ENCODE results near the gene MED26.

The MED26 gene

GRCh38 chr19:16588824-16589577 is 39.0 kb downstream of the MED26 start:
- no peak for DNase-seq (ENCODE audit: low read depth in 2 of 2)

DNA sequence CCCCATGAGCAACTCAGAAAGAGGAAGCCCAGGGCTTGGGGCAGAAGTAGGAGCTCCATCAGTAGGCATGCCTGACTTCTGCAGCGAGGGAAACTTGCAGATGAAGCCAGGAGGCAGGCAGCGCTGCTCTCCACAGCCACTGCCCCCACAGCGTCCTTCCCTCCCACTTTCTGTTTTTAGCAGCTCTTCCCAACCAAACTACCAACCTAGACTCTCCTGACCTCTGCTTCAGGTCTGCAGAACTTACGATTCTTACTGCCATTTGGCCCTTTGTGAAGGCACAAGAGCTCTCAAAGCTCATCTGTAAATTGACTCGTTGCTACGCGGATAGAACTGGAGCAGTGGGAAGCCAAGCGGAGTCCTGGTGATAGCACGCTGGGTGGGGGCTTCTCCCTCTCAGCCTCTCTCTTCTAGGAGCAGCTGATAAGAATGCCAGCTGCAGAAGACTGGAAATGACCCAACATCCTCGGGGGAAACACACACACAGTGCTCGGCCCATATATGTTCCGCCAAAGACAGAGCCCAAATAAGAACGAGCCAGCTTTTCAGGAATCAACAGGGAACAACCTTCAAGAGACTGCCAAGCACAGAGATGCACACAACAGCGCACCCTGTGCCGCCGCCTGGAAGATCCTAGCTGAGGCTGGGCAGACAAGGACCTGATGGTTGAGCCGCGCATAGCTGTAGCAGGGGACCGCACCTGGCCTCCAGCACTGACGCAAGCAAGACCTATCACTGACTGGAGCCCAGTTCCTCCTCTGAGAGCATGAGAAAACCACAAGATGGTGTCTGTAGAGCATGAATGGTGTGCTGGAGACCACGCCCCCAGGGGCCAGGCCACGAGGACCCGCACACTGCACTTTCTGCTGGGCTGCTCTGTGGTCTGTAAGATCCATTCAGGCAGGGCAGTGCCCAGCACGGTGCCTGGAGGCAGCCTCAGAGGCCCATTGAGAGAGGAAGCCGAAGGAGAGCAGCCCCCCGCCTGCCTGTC is 39.9 kb downstream of the MED26 start:
- peak; percentile 49 to 58 for DNase-seq (ENCODE audit: low read depth in 2 of 2)

DNA sequence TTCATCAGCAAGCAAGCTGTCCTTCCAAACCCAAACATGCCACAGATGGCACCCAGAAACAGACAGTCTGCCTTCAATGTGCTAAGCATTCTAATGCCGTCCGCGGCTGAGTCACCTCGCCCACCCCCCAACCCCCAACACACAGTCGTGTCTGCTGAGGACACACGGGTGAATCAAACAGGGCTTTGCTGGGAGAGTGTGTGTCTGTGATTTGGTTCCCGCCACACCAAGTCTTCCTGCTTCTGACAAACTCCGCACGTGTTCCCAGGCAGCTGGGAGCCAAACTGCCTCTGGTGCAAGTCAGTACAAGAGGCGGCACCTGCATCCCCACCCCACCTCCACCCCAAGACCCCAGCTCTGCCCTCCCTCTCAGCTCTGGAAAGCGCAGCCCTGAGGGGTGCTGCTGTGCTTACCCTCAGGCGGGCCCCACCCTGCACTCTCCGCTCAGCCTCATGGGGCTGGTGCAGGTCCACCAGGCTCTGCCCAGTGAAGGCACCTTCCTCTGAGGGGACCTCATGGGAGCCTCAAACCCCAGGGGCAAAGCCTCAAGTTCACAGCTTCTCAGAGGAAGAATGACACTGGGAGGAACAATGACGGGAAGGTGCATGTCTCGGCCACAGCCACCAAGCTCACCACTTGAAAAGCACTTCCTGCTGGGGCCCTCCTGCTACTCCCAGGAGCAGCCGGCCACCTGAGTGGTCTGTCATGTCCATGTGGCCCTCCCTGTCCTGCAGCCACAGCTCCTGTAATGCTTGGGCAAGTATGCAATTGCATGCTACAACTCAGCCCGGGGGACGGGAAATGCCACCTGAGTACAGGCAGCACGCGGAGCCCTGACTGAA is 40.8 kb downstream of the MED26 start:
- DNase-seq (ENCODE audit: low read depth in 2 of 2) = peak in 1 of 2 donors; percentile 38

DNA sequence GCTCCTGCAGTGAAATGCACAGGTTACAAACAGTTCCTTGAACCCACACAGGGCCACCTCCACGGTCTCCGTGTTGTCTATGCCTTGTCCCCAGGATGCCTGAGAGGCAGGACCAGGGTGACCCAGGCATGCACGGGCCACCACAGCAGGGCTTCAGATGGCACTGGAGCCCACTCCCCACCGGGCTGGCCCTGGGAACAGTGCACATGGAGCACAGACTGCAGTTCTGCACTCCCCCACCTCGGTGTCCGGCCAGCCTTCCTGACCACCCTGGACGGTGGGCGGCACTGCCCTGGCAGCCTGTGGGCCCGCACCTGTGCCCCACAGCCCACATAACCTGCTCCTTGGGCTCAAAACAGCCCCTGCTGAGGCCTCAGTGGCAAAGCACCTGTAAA is 41.5 kb downstream of the MED26 start:
- no peak for DNase-seq (ENCODE audit: low read depth in 2 of 2)

DNA sequence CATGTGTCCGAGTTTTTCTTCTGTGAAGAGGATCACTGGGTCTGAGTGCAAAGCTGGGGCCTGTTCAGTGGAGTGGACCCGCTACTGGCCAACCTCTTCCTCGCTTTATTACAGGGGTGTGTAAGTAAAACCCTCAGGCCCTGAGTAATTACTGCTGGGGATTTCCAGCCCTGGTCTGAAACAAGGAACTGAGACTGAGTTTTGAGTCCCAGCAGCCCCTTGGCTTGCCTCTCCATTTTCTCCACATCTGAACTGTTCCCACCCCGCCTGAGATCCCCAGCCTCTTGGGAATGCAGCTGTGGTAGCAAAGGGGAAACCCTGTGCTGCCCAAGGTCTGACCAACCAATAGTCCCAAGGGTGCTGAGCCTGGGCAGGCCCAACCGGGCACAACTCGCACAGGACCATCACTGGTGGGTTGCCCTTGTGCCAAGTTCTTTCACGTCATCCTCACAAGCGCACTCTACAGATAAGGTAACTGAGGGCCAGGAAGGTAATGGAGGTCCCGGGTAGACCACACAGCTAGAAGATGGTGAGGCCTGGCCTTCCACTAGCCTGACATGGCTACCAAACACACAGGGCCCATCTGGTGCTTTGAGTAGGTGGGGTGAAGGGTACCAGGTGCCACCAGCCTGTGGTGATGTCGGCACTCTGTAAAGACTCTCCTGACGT is 42.1 kb downstream of the MED26 start:
- DNase-seq (ENCODE audit: low read depth in 2 of 2) = no peak

DNA sequence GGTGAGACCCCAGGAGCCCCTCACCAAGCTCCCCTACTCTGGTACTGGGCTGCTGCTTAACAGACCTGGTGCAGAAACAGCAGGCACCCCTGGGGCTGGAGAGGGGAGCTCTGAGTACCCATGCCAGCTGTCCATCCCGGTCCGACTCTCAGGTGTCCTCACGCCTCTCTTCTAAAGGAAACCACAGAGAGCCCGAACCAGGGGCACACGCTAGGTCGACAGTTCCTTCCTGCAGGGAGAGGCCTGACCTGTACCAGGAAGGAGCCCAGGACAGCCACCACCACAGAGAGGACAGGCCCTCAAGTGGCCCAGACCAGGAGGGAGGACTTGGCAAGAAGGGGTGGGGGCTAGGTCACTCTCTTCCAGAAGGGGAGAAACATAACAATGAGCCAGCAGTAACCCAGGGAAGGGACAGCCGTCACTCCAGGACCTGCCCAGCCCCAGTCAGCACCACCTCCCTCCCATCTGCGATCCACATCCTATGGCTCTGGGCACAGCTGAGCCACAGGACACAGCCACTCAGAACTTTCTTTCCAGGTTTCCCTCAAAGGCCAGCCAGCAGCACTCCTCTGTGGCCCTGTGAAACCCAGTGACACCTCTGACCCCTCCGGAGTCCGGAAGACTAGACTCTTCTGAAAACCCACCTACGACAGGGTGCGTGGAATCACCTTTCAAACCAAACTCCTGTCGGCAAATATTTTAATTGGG is 42.8 kb downstream of the MED26 start:
- DNase-seq (ENCODE audit: low read depth in 2 of 2) = no peak

DNA sequence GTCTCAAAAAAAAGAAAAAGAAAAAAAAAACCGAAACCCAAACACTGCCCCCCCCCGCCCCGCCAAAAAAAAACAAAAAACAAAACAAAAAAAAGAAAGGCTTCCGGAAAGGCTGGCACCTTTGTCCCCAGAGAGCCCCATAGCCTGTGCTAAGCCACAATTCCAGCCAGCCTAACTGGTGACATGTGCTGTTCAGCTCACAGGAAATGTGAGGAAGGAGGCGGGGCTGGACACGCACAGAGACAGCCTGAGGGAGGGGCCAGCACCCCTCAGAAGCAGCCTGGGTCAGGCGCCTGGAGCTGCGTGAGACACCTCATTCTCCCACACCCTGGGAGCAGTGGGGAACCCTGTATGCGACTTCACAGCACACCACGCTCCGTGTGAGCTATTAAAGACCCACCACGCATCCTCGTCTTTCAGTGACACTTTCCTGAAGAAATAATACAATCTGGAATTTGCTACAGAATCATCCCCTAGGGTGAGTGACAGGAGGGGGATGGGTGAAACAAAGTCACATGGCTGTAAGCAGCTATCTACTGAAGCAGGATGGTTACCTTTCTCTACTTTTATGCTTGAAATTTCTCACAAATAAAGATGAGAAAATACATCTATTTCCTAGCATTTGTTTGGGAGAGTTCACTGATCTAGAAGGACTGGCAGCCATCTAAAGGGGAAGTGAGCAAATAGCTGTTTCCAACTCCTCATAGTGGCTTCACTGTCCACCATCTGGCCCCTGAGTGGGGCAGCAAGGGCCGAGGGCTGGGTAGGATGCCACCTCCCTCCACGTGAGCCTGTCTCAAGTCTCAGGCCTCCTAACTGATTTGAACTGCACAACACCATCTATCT is 43.5 kb downstream of the MED26 start:
- peak; percentile 79 to 80 for DNase-seq (ENCODE audit: low read depth in 2 of 2)

DNA sequence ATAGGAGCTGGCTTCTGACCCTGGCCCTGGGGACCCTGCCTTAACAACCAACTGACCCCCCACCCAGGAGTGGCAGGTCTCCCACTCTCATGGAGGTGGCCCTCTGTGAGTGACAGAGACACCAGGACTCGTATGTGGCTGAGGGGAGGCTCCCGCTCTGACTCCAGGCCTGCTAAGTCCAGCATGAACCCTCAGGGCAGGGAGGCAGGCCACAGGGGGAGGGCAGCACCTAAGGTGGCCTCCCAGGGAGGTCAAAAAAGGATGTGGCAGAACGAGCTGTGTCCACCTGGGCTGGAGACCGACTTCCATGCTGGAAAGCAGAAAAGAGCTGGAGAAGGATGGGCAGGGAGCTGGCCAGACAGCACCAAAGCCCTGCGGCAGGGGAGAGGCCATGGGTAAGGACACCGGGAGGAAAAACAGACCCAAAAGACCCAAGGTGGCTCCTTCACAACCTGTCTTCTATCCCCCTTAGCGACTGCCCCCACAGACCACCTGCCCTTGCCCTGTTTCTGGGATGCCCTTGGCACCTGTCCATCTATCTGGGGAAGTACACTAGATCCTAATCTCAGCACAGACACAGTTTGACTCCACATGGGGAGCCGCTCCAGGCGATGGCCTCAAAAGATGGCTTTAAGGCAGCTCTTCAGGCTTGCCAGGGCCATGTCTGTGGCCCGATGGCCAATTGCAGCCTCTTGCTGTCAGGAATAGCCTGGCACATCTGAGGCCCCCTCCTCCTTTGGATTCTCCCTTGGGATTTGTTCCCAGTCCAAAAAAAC is 45.3 kb downstream of the MED26 start:
- no peak for DNase-seq (ENCODE audit: low read depth in 2 of 2)

GRCh38 chr19:16581971-16582343 is 46.0 kb downstream of the MED26 start:
- no peak for DNase-seq (ENCODE audit: low read depth in 2 of 2)

DNA sequence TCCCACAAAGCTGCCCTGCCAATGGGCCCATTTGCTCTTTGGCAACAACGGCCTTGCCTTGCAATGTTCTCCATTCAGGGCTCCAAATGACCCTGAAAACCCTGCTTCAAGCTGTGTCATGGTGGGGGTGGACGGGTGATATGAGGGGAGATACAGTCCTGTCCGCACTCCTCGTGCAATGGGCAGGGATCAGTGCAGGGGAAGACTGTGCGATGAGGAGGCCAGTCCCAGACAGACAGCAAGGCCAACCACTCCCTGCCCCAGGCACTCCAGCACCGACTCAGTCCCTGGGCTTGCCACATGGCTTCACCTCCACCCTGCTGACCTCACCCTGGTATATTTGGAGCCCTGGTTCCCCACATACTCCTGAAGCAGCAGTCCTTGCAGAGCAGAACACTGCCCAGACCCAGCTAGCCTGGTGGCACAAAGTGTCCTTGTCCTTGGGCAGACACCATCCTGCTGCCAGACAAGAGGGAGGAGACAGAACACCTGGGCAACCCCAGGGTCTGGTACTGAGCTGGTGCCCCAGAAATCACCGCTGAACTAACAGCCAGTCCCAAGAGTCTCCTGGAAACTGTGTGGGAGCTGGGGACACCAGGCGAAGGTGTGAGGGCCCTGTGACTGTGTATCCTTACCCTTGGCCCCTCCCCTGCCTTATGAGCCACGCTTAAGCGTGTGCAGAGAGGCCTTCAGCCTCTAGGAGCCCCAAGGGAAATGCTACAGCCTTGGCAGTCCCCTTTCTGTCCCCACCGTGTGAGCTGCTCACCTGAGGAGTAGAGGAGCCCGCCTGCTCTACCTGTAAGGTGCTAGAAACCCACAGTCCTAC is 46.6 kb downstream of the MED26 start:
- DNase-seq (ENCODE audit: low read depth in 2 of 2) = no peak

DNA sequence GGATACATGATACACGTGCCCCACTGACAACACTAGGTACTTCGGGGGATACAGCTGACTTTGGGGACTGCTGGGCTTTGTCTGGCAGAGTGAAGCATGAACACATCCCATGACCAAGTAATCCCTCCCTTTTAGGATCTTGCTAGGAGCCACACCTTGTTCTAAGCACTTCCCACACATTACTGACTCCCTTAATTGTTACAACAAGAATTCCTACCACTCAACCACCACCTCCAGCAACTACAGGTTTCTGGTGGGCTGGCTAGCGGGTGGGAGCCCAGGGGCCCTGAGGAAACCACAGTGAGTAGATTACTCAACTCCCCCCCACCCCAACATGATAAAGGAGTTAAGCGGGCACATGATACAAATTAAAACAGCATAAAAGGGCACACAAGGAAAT is 48.6 kb downstream of the MED26 start:
- no peak for DNase-seq (ENCODE audit: low read depth in 2 of 2)

- DNase-seq (ENCODE audit: low read depth in 2 of 2) = no peak
Observed at GRCh38 chr19:16577531-16577985, 50.4 kb downstream of the MED26 start.

- no peak for DNase-seq (ENCODE audit: low read depth in 2 of 2)
Observed at GRCh38 chr19:16576690-16577530, 51.1 kb downstream of the MED26 start.

DNA sequence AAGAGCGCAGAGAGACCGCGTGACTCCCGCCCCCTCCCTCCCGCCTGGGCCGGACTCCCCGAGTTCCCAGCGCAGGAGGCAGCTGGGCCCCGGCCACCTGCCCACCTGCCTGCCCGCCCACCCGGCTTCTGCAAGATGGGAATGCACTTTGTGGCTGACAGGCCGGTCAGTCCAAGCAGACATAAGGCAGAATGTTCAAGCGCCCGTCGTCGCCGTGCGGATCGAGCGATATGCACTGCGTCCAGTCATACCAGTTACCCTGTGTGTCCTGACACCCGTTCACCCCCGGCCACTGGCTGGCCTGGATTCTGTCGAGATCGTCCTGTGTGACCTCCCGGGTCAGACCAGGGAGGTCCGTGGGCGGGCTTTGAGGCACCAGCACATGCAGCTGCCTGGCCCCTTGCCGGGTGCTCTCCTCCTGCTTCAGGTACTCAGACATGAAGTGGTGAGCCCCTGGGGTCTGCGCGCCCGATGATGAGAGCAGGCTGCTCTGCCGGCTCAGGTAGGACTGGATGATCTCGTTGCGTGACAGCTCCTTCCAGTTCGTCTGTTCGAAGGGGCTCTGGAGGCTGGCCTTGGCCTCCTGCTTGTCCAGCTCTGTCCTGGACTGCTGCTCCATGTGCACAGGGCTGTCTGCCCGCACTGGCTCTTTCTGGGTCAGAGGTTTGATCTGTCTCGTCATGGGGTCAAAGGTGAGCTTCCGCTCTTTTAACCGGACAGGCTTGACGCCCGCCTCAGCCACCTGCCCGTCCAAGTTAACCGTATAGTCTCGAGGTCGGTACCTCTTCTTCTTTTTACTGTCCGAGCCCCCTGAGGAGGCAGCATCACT is 51.9 kb downstream of the MED26 start:
- no peak for DNase-seq (ENCODE audit: low read depth in 2 of 2)

- DNase-seq (ENCODE audit: low read depth in 2 of 2) = no peak
Observed at GRCh38 chr19:16575282-16575681, 52.7 kb downstream of the MED26 start.

GRCh38 chr19:16573925-16574324 is 54.1 kb downstream of the MED26 start:
- DNase-seq (ENCODE audit: low read depth in 2 of 2) = no peak

Measured in stimulated activated CD8-positive, alpha-beta memory T cell treated with anti-CD3 and anti-CD28 coated beads, Interleukin-2, amount 100 ng/mL, for 48 hours (primary cell).